Epithelial cell of esophagus (primary cell): ENCODE measurements around the gene FILIP1L.

Source experiments
- DNase-seq: peaks from one replicate; pipeline ENCODE4 v3.0.0; 2010; ENCODE audit warnings: low read depth
- H3K4me3 ChIP-seq: 2 replicates; pipeline ENCODE4 v1.5.1; 2011; ENCODE audit warnings: mild to moderate bottlenecking, low read length, control low read depth
- CTCF ChIP-seq: IDR thresholded peaks from 2 replicates; pipeline ENCODE4 v1.5.1; 2011; ENCODE audit warnings: low read depth, mild to moderate bottlenecking, low read length, control low read depth, inconsistent platforms; ENCODE audit not compliant: insufficient read depth; ENCODE audit errors: missing control alignments

FILIP1L gene

GRCh38 chr3:99852851-99853250 is 261.4 kb downstream of the FILIP1L start:
- DNase-seq, result no peak
- H3K4me3 ChIP-seq, result no peak overlapping the region
- no peak for TF ChIP-seq CTCF

GRCh38 chr3:99851955-99852354 is 262.3 kb downstream of the FILIP1L start:
- TF ChIP-seq CTCF, result no peak
- no peak overlapping the region for H3K4me3 ChIP-seq

GRCh38 chr3:99850608-99851007 is 263.7 kb downstream of the FILIP1L start:
- DNase-seq, result no peak
- TF ChIP-seq CTCF, result no peak
- no peak overlapping the region for H3K4me3 ChIP-seq

More at GRCh38 chr3:99851955-99852354, 262.3 kb downstream of the FILIP1L start:
- DNase-seq, result no peak

GRCh38 chr3:99848433-99848832 is 265.9 kb downstream of the FILIP1L start:
- H3K4me3 ChIP-seq, result no peak overlapping the region
- no peak for TF ChIP-seq CTCF
- DNase-seq, result no peak

GRCh38 chr3:99846477-99847160 is 267.7 kb downstream of the FILIP1L start:
- no peak for TF ChIP-seq CTCF
- DNase-seq, result peak; percentile 19
- H3K4me3 ChIP-seq, result no peak overlapping the region

- no peak for DNase-seq
- no peak for TF ChIP-seq CTCF
- no peak overlapping the region for H3K4me3 ChIP-seq
Observed at GRCh38 chr3:99845999-99846398, 268.3 kb downstream of the FILIP1L start.

- TF ChIP-seq CTCF, result no peak
- H3K4me3 ChIP-seq, result no peak overlapping the region
- DNase-seq, result no peak
Observed at GRCh38 chr3:99845331-99845730, 269.0 kb downstream of the FILIP1L start.
